GM21360 (cell line): ENCODE data around the gene NAP1L4.

Experiments used
- ATAC-seq: cut with Tn5 transposase; IDR thresholded peaks from one replicate; pipeline ENCODE4 v1.9.1; 2021; ENCODE audit warnings: mild to moderate bottlenecking, moderate library complexity; ENCODE audit not compliant: unreplicated experiment

The NAP1L4 gene

GRCh38 chr11:3011891-3012885 lies 20.1 kb upstream of the NAP1L4 start:
- no peak for ATAC-seq

GRCh38 chr11:3010521-3011275 lies 18.6 kb upstream of the NAP1L4 start:
- no peak for ATAC-seq

- ATAC-seq, result no peak
Measured at GRCh38 chr11:3010004-3010403, 17.9 kb upstream of the NAP1L4 start.

GRCh38 chr11:3009481-3009880 lies 17.4 kb upstream of the NAP1L4 start:
- ATAC-seq, result no peak

- no peak for ATAC-seq
Measured at GRCh38 chr11:3008746-3009336, 16.7 kb upstream of the NAP1L4 start.

- ATAC-seq, result no peak
Measured at GRCh38 chr11:3007404-3008010, 15.4 kb upstream of the NAP1L4 start.

- no peak for ATAC-seq
Measured at GRCh38 chr11:3006505-3007260, 14.6 kb upstream of the NAP1L4 start.

- no peak for ATAC-seq
Measured at GRCh38 chr11:3004481-3004880, 12.4 kb upstream of the NAP1L4 start.

- ATAC-seq, result no peak
Measured at GRCh38 chr11:3003396-3004231, 11.5 kb upstream of the NAP1L4 start.

GRCh38 chr11:3002871-3003270 lies 10.7 kb upstream of the NAP1L4 start:
- ATAC-seq, result no peak

GRCh38 chr11:3002351-3002861 lies 10.3 kb upstream of the NAP1L4 start:
- no peak for ATAC-seq

GRCh38 chr11:3001496-3001895 lies 9.4 kb upstream of the NAP1L4 start:
- no peak for ATAC-seq

- no peak for ATAC-seq
Measured at GRCh38 chr11:3000032-3000961, 8.2 kb upstream of the NAP1L4 start.

GRCh38 chr11:2999464-2999998 lies 7.4 kb upstream of the NAP1L4 start:
- ATAC-seq, result no peak

GRCh38 chr11:2998073-2998850 lies 6.1 kb upstream of the NAP1L4 start:
- no peak for ATAC-seq

- ATAC-seq, result no peak
Measured at GRCh38 chr11:2997406-2997805, 5.3 kb upstream of the NAP1L4 start.

- no peak for ATAC-seq
Measured at GRCh38 chr11:2996976-2997375, 4.8 kb upstream of the NAP1L4 start.
